ENCODE results near the gene EPHB2. TPM values are rescaled to one million over a fixed set of nuclear protein-coding genes. Genes with fewer than 3 reads are reported as not detected.

Gene EPHB2
- total and polyA plus RNA-seq, 2 of the 4 experiments (the other 2 are of a cell fraction): 52.3 to 58.8 TPM

- H3K36me3 ChIP-seq (ENCODE audit: control insufficient read depth, insufficient read depth, low read length): no peaks in the 10 kb centered on the region
- H3K9me1 ChIP-seq (ENCODE audit: insufficient read depth, low read length): no peaks in the 10 kb centered on the region
- H3K9me3 ChIP-seq (ENCODE audit: control insufficient read depth, insufficient read depth, low read length): no peaks in the 10 kb centered on the region
- no peak overlapping the region for H4K91ac ChIP-seq (ENCODE audit: insufficient read depth, low read depth, low read length)
- CTCF ChIA-PET: interaction anchor here (1.5 kb wide), 1 partner anchor 190 kb away, joined by 4 read pairs; no protein-coding TSS in a partner anchor
- no peaks in the 10 kb centered on the region for H3K79me1 ChIP-seq (ENCODE audit: low read depth in 1 of 2, low read length in 2 of 2)
- no peak overlapping the region for H3K4me2 ChIP-seq (ENCODE audit: low read depth, low read length)
- no CpG with 5 or more reads among the region's 4 CpGs for WGBS, 2 experiments (ENCODE audit: extremely low coverage in 2 of 2, insufficient read length in 1 of 2)
- no peaks in the 10 kb centered on the region for H4K20me1 ChIP-seq (ENCODE audit: insufficient read depth, low read length)
- intact Hi-C loops (cut with micrococcal nuclease): no loop called here
- dilution Hi-C loops (cut with HindIII; ENCODE audit: low sequenced_read_pairs, unreplicated experiment): no loop called here
- H2BK120ac ChIP-seq (ENCODE audit: low read depth, low read length): no peak overlapping the region
- no peak overlapping the region for H2AK5ac ChIP-seq (ENCODE audit: low read depth, low read length)
- H2BK20ac ChIP-seq (ENCODE audit: low read depth, low read length): no peak overlapping the region
- H3K56ac ChIP-seq (ENCODE audit: extremely low read depth, insufficient read depth, low read length): no peak overlapping the region
- H3K18ac ChIP-seq (ENCODE audit: low read depth, low read length): no peak overlapping the region
- no peak overlapping the region for H2AFZ ChIP-seq (replicated peaks; ENCODE audit: low read length, poor library complexity)
- no peak overlapping the region for H3K23ac ChIP-seq (ENCODE audit: low read depth, low read length)
- H3K27me3 ChIP-seq (ENCODE audit: control insufficient read depth, insufficient read depth, low read length): peaks cover 58% of the 10 kb centered on the region
- no peak overlapping the region for H4K5ac ChIP-seq (ENCODE audit: low read depth, low read length)
- H3K27ac ChIP-seq (ENCODE audit: insufficient read depth, low read length): no peak overlapping the region
- no TSS peak for BruUV-seq (replicated peaks)
- in situ Hi-C loops (cut with MboI; ENCODE audit: low sequenced_read_pairs): loop anchor here (5.0 kb wide), 1 partner anchor 250 kb away; no protein-coding TSS in a partner anchor
- ATAC-seq (ENCODE audit: low read depth) (no peak), DNase-seq (no peak)
- H3K14ac ChIP-seq (replicated peaks; ENCODE audit: low read depth, low read length): no peak overlapping the region
- H3K4me3 ChIP-seq (ENCODE audit: insufficient read depth, low read depth, low read length): no peak overlapping the region
- no peaks in the 10 kb centered on the region for H3K4me1 ChIP-seq (ENCODE audit: control insufficient read depth, insufficient read depth, low read length)
- no peak overlapping the region for H4K8ac ChIP-seq (ENCODE audit: low read depth in 2 of 2, low read length in 2 of 2)
- no peak overlapping the region for H3K4ac ChIP-seq (ENCODE audit: low read depth, low read length)
- H2AK9ac ChIP-seq (replicated peaks; ENCODE audit: low read depth, low read length, poor library complexity): no peak overlapping the region
- no peak for TF ChIP-seq FOS (IDR thresholded peaks at IDR 0.05; ENCODE audit: low read depth, low read length)
- TF ChIP-seq RAD21 (IDR thresholded peaks at IDR 0.05; ENCODE audit: low read length): no peak
- TF ChIP-seq USF2 (IDR thresholded peaks at IDR 0.05; ENCODE audit: low read depth, low read length): no peak
- TF ChIP-seq CEBPB (IDR thresholded peaks at IDR 0.05; ENCODE audit: low read depth, low read length): no peak
- TF ChIP-seq RCOR1 (IDR thresholded peaks at IDR 0.05; ENCODE audit: insufficient replicate concordance, low read length): no peak
- TF ChIP-seq CHD1 (IDR thresholded peaks at IDR 0.05; ENCODE audit: low read depth, low read length): no peak
- no peak for TF ChIP-seq POLR2A (IDR thresholded peaks at IDR 0.05; ENCODE audit: low read depth, low read length)
- H2BK5ac ChIP-seq (ENCODE audit: low read depth, low read length, poor library complexity, severe bottlenecking): no peak overlapping the region
- no peak overlapping the region for H3K9ac ChIP-seq (ENCODE audit: low read depth, low read length)
- H2BK15ac ChIP-seq (ENCODE audit: low read depth, low read length): no peak overlapping the region
- POLR2A ChIA-PET (ENCODE audit: unreplicated experiment): no interaction called here
Observed at GRCh38 chr1:22671999-22672398, 38.6 kb upstream of the EPHB2 start.

Data from IMR-90 (cell line).